GM19372 (cell line): ENCODE measurements around the gene SLC35A2.

Source experiments
- ATAC-seq: cut with Tn5 transposase; IDR thresholded peaks from one replicate; pipeline ENCODE4 v1.9.1; 2021; ENCODE audit warnings: mild to moderate bottlenecking, low read depth, moderate library complexity; ENCODE audit not compliant: unreplicated experiment

SLC35A2 gene

DNA sequence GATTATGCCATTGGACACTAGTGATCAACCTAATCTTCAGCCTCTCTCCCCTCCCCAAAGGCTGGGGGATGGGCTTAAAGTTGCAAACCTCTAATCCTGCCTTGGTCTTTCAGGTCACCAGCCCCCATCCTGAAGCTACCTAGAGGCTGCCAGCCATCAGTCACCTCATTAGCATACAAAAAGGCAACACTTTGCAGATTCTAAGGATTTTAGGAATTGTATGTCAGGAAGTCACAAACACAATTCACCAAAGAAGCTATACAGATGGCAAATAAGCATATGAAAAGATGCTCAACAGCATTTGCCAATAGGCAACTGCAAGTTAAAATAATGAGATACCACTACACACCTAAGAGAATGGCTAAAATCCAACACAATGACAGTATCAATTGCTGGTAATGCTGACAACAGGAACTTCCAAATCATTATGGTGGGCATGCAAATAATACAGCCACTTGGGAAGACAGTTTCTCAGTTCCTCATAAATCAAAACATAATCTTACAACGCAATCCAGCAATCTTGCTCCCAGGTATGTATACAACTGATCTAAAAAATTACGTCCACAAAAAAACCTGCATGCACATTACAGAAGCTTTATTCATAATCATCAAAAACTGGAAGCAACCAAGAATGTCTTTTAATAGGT is 16.4 kb upstream of the SLC35A2 start:
- no peak for ATAC-seq

DNA sequence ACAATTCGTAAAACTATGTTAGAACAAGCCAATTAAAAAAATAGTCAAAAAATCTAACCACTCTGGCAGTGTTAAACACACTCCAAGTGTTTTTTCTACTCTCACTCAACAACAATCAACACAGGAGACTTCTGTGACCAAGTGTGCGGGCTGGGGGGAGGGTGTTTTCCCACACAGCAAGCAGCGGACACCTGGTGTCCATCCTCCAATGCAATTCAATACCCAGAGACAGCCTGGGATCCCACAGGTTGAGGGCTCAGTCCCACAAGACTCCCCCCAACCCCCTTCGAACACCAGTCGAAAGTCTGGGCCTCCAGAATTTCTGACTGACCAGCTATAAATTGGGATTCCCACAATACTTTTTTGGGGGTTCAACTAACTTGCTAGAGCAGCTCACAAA is 15.7 kb upstream of the SLC35A2 start:
- no peak for ATAC-seq

DNA sequence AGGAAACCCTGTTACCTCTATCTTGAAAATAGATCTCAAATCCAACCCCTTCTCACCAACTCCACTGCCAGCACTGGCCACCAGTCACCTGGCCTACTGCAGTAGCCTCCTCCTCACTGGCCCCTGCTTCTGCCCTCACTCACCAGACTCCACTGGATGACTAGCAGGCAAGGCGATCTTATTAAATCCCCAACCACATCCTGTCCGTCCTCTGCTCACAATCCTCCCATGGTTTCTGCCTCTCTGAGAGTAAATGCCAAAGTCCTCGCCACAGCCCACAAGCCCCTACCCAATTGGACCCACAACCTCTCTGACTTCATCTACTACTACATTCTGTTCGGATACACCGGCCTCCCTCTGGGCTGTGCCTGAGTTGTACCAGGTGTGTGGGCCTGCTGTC is 12.8 kb upstream of the SLC35A2 start:
- ATAC-seq: no peak

DNA sequence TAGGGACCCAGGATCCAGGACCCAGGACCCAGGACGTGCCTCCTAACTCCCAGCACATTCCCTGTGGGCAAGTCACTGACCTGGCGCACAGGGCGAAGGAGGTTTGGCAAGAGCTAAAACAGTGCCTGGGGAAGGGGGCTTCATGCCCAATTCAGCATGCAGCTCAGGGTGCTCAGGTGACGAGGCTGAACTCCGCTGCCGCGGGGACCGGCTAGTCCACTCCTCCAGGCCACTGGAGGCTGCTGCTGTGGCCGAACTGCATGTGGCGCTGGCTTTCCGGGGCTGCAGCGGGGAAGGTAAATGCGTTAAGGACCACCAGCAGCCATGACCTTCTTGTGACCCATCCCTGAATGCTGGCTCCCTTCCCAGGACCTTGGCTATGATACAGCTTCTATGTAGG is 12.3 kb upstream of the SLC35A2 start:
- no peak for ATAC-seq

DNA sequence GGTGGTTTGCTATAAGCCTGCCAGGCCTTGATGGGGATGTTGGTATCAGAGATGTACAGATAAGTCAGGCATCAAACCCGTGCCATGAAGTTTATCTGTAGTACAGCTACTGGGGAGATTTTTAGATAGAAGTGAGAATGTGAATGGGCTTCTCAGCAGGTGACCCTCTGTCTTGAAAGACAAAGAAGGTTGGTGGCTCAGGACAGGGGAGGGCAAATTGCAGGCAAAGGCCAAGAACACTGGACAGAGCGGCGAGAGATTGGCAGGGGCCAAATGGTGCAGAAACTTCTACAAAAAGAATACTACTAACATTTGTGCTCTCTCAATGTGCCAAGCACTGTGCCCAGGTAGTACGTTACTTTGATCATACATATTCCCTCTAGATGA is 9.3 kb upstream of the SLC35A2 start:
- no peak for ATAC-seq

DNA sequence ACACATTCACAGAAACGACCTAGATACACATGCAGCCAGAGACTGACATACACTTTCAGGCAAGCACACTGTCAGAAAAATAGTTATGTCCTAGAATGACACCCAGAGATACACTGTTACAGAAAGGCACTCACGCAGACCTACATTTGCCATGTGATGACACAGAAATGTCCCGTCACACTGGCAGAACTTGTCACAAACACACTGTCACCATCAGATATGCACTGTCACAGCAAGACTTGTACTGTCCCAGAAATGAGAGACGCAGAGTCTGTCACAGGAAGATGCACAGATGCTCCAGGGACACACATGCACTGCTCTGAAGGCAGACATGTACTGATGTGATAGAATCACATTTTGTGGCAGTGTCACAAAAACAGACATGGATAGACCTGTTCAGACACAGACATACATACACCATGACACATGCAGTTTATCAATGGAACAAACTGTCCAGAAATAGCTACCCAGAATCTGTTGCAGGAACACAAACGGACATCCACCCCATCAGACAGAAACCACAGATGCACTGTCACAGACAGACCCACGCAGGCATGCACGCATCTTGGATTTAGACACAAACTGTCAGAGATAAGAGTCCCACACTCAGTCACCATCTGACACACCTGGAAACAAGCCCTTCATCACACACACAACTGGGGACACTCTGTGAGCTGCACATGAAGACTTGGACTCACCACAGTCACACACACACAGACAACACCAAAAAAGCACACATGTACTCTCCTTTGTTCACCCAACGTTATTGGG is 8.7 kb upstream of the SLC35A2 start:
- ATAC-seq: no peak

DNA sequence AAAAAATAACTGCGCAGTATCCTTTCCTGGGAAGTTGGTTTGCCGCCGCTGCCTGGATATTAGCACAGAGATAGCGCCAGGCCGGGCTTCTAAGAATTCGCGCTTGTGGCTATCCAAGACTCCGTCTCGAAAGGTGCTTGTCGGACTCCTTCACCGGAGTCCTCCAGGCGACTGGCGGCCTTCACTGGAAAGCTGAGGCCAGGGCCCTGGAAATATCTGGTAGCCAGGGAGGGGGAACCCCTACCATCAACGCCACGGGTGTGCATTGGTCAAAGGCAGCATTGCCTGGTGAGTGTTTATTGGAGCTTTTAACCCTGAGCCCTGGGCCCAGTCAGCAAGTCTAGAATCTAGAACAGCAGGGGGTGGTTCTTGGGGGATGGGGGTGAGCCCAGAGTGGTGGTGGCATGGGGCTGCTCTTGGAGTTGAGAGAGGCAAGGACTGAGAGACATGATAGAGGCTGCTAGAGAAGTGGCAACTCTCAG is 8.0 kb upstream of the SLC35A2 start:
- no peak for ATAC-seq

DNA sequence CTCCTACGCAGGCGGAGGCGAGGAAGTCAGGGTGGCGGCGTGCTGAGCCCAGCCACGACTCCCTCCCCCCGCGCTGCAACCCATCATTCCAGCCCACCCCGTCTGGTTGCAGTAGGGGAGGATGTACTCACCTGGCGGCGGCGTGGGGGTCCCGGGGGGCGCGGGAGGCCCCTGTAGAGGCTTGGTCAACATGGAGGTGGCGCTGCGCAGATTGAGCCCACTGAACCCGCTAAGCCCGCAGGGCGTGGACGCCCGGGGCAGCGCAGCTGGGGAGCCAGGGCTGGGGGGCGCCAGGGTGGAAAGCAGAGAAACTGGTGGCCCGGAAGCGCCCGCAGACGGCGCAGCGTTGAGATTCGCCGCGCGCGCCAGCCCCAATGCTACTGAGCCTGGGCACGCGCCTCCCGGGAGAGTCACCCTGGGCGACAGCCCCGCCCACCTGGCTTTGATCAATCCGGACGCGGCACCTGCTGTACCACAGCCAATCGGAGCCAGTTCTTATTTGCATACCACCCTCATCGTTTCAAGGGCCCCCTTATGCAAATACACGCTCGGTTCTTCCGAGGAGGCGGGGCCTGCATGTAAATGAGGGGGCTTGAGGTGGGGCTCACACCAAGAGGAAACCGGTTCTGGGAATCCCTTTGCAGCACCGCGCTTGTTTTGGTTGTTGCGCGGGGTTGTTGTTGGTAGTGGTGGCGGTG is 7.3 kb upstream of the SLC35A2 start, which contains the start of gene PIM2:
Gene PIM2, minus strand, starts transcription at position 382 of the 698 bp plus-strand sequence. Its CDS starts 190 bp downstream, at position 192.
- ATAC-seq: peak; percentile 68

DNA sequence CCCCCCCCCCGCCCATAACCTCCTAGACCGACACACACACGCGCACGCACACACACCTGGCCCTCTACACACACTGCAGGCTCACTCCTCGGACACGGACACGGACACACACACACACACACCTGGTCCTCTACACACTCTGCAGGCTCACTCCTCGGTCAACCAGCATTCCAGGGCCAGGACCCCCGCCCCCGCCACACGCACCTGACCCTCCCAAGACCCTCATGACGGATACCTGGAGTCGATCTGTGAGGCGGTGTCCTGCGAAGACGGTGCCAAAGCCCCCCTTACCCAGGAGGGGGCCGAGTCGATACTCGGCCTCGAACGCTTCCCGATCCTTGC is 6.8 kb upstream of the SLC35A2 start:
- ATAC-seq: no peak

DNA sequence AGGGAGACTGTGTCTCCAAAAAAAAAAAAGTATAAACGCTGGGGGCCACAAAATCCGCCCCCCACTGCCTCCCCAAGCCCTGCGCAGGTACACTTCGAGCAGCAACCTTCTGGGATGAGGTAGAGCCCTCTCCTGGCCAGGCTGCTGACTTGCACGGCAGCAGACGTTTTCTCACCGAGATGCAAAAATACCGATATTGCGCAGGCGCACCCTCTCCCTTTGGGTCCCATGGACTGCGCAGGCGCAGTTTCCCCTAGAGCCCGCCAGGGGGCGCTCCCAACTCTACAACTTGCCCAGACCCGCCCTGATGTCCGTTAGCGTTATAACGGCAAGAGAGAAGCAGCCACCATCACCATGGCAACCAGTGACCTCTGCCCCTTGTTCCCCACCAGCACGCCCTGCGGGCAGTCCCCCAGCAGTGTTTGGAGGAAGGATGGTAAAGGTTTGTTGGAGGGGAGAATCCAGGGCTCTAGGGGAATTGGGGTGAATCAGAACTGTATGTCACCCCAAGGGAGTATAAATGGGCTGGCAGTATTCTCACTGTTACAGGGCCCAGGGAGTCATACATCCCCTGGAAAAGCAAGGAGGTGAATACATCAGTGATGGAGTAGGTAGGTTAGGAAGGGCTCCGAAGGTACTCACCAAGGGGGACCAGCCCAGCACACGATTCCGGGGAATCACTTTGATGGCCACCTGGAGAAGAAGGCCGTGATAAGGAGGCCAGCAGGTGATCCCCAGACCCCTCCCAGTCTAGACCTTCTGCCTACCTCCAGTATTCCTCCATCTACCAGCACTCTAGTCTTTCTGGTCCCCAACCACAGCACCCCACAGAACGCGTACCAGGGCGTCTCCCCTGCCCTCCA is 5.9 kb upstream of the SLC35A2 start:
- ATAC-seq: peak; percentile 42

DNA sequence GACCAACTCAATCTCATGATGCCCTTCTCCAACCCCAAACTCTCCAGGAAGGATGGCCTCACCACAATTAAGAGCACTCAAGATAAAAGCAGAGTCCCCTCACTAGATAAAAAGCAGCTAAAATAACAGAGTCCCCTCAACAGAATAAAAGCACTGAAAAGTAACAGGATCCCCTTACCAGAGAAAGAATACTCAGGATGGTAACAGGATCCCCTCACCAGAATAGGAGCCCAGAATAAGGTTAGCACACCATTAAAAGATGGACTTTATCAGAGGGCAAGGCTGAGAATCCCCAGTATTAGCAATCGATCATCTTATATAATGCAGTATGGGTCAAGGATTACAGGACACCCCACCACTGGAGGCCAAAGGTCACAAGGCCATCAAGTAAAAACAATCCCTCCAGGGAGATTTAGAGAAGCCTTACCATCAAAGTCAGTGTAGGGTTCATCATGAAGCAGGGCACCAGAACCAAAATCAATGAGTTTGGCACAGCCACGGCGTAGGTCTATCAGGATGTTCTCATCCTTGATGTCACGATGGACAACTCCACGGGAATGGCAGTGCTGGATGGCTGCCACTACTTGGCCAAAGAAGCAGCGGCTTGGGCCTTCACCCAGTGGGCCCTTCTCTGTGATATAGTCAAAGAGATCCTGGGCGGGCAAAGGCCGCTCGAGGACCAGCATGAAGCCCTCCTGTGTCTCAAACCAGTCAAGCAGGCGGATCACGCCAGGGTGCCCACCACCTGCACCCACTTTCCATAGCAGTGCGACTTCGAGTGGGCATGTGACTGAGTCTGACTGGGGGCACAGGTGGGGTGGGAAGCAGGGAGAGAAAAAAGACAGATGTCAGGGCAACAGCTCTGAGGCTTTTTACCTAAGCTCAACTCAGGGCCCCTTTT is 3.4 kb upstream of the SLC35A2 start:
- ATAC-seq: no peak

DNA sequence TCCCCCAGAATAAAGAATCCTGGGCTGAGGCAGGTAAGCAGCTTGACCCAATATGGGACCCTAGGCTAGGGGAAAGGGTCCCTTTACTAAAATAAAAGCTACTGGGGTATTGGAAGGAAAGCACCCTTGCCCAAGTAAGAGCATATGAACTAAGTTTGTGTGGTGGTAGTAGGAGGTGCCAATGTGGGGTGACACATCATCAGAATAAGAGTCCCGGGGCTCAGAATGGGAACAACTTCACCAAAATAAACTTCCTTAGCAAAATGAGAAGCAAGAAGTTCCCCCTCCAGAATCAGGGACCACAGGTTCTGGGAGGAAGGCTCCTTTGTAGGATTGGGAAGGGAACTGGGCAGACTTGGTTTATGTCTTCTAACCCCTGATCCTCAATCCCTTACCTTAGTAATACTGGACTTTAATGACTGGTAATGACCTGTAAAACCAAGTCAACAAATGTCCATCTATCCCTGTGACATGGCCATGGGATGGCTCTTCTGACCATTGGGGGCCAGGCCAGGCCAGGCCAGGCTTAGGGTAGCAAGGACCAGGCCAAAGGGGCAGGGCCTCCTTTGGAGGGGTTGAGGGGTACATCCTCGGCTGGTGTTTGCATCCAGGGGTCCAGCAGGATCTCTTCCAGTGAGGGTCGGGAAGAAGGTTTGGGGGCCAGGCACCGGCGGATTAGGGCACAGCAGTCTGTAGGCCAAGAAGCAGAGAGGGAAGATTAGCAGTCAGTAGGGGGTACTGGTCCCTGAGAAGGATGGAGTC is 2.3 kb upstream of the SLC35A2 start:
- ATAC-seq: no peak

DNA sequence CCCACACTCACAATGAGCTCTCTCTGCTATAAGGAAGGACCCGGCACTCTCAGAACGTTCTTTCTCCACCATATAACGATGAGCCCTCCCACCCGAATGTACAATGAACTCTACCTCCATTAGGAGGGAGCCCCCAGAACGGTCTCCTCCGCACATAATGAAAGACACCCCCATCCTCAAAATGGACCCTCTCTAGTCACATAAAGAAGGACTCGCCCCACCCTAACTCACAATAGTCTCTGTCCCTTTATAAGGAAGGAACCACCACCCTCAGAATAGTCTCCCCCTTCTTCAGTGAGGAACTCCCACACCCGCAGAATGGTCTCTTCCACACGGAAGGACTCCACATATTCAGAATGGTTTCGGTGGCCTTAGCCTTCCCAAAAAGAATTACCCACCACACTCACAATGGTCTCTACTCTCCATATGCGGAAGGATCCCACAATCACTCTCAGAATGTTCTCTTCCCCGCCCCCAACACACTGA is 477 bp downstream of the SLC35A2 start:
- ATAC-seq: peak; percentile 8

DNA sequence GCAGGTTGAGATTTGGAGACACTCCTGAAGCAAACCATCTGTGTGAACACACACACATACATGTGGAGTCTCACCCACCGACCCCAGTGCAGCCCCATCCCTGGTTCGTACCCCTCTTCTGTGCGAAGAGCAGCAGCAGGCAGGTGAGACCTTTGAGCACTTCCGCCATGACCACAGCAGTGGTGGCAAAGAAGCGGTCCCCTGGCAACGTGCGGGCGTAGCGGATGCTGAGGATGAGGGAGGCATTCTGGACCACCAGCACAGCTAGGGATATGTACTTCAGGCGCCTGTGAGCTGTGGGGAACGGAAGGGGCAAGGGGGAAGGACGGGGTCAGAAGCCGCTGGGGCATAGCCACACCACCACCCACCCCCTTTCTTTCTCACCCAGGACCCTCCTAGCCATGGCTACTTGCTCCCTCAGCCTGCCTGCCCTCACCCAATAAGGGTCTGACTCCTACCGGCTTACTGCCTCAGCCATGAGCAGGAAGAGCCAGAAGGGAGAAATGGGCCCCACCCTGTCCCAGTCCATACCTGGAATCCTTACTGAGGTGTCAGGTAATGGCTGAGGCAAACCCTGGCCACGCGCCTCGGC is 1.6 kb downstream of the SLC35A2 start:
- ATAC-seq: no peak

DNA sequence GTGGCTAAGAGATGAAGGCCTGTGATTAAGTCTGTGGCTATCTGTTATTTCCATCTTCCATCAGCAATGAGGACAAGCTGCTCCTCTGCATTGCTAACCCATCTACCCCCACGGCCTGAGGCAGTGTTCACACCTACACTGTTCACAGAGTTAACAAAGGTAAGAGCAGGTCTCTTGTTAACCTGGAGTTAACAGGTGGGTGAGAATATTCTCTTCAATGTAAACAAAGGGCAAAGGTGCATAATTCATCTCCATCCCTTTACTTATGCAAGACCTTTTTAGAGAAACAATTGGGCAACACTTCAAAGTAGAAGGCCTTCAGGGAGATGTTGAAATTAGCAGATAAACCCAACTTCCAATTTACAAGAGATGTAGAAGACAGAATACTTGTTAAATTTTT is 2.8 kb downstream of the SLC35A2 start:
- no peak for ATAC-seq

DNA sequence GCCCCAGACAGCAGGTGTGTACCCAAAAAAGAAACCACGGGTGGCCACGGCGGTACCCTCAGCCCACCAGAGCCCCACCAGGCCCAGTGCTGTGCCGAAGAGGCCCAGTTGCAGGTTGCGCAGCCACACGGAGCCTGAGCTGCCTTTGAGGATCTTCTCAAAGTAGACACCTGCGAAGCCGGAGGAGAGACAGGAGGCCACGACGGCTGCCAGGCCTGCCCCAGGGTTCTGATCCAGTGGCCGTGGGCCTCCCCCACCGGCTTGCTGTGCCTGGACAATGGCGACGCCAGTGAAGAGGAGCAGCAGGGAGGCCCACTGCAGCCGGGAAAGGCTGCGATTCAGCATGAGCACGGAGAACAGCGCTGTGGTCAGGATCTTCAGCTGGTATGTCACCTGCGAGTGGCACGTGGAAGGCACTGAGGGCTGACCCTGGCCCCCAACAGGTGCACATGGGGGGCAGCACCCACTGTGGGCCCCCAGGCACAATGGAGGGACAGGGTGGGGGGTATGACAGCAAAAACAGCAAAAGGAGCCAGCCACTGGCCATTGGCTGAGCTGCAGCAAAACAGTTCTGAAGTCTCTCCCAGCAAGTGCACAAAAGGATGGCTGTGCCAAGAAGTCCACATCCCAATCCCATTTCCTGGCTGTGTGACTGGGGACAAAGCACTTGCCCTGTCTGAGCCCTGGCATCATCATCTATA is 6.2 kb downstream of the SLC35A2 start:
- no peak for ATAC-seq

DNA sequence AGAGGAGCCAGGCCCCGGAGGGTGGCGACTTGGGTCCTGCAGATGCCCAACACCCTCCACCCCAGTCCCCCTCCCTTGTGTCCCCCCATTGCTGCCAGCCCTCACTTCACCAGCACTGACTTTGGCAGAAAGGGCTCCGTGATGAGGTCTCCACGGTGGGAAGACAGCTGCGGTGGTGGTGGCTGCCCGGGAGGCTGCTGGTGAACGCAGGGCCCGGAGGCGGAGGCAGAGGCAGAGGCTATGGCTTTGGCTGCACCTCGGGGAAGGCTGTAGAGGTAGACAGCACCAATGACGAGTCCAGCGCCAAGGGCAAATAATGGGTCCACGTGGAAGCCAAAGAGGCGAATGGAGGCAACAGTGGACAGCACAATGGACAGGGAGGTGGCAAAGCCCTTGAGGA is 6.8 kb downstream of the SLC35A2 start:
- ATAC-seq: no peak

DNA sequence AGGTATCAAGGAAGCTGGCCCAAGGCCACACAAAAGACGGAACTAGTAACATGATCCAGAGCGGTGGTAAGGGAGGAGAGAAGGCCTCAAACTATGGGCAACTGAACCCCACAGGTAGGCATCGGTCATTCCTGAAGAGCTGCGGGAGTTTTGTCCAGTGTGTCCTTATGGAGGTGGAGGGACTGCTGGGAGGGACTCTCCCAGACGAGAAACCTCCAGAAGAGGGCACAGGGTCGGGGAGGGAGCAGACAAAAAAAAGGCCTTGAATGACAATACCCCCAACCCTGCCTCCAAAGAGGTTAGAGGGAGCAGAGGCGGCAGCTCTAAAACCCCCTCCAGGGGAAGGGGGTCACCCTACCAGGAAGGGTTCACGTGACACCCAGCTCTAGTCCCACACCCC is 7.3 kb downstream of the SLC35A2 start:
- no peak for ATAC-seq
